ENCODE data around the gene MNS1. TPM values are rescaled to one million over a fixed set of nuclear protein-coding genes. Genes with fewer than 3 reads are reported as not detected.

Gene MNS1
- total and polyA plus RNA-seq, 10 of the 15 experiments (the other 5 are each of a cell fraction or from before 2014, with no cell fraction given), result 0.45 to 2.6 (median 0.97) TPM

GRCh38 chr15:56460071-56460470, 4.9 kb downstream of the MNS1 start (continued):
- TF ChIP-seq WRNIP1 (IDR thresholded peaks at IDR 0.05; ENCODE audit: borderline replicate concordance, low read depth, low read length) (no peak), KLF5 (IDR thresholded peaks at IDR 0.05; ENCODE audit: partially characterized antibody) (no peak)
- TF ChIP-seq, protein P1, sequence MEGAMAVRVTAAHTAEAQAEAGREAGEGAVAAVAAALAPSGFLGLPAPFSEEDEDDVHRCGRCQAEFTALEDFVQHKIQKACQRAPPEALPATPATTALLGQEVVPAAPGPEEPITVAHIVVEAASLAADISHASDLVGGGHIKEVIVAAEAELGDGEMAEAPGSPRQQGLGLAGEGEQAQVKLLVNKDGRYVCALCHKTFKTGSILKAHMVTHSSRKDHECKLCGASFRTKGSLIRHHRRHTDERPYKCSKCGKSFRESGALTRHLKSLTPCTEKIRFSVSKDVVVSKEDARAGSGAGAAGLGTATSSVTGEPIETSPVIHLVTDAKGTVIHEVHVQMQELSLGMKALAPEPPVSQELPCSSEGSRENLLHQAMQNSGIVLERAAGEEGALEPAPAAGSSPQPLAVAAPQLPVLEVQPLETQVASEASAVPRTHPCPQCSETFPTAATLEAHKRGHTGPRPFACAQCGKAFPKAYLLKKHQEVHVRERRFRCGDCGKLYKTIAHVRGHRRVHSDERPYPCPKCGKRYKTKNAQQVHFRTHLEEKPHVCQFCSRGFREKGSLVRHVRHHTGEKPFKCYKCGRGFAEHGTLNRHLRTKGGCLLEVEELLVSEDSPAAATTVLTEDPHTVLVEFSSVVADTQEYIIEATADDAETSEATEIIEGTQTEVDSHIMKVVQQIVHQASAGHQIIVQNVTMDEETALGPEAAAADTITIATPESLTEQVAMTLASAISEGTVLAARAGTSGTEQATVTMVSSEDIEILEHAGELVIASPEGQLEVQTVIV (IDR thresholded peaks at IDR 0.05; ENCODE audit: borderline replicate concordance, partially characterized antibody), result no peak

DNA sequence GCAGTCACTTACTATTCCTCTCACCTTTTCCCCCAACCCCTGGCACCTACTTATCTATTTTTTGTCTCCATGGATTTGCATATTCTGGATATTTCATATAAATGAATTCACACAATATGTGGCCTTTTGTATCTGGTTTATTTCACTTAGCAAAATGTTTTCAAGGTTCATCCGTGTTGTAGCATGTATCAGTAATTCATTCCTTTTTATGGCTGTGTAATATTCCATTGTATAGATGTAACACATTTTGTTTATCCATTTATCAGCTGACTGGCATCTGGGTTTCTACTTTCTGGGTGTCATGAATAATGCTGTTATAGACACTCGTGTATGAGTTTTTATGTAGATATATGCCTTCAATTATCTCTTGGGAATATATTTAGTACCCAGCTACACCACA, 5.8 kb downstream of the MNS1 start:
- intact Hi-C loops (cut with micrococcal nuclease; ENCODE audit: unreplicated experiment), result no loop called here
- BruUV-seq (replicated peaks), result no TSS peak
- TF ChIP-seq RFX5 (IDR thresholded peaks at IDR 0.05; ENCODE audit: low read depth, low read length) (no peak), CUX1 (IDR thresholded peaks at IDR 0.05; ENCODE audit: insufficient replicate concordance, low read depth, low read length) (no peak), KLF5 (IDR thresholded peaks at IDR 0.05; ENCODE audit: partially characterized antibody) (no peak)
- Histone ChIP-seq H3K36me3 (ENCODE audit: control insufficient read depth in 2 of 2, insufficient read depth in 2 of 2, low read length in 1 of 2) (no peaks in the 10 kb centered on the region), H3K27ac (ENCODE audit: control insufficient read depth, insufficient read depth) (no peak overlapping the region), H4K20me1 (ENCODE audit: control insufficient read depth, insufficient read depth) (no peaks in the 10 kb centered on the region), H3K4me2 (ENCODE audit: control insufficient read depth, insufficient read depth) (no peak overlapping the region), H3K79me2 (ENCODE audit: control insufficient read depth, insufficient read depth, low read length) (no peaks in the 10 kb centered on the region), H3K27me3 (replicated peaks in 1 of 2; ENCODE audit: control insufficient read depth in 2 of 2, insufficient read depth in 2 of 2, low read length in 1 of 2) (no peaks in the 10 kb centered on the region), H3K4me1 (ENCODE audit: control insufficient read depth, insufficient read depth, low read length) (no peaks in the 10 kb centered on the region), H3K4me3 (no peak overlapping the region), H2AFZ (ENCODE audit: control insufficient read depth, low read depth, low read length) (no peak overlapping the region), H3K9ac (ENCODE audit: control insufficient read depth, insufficient read depth, low read length) (no peak overlapping the region), H3K9me3 (replicated peaks; ENCODE audit: control insufficient read depth, insufficient read depth, low read length) (no peaks in the 10 kb centered on the region)
- FAIRE-seq, result no peak
- CTCF ChIA-PET, result interaction anchor here (1.0 kb wide), 1 partner anchor 226 kb away, joined by 3 read pairs; no protein-coding TSS in a partner anchor
- in situ Hi-C loops (cut with MboI), result no loop called here
- no peak for DNase-seq (ENCODE audit: low read depth, low spot score)
- 90% methylated on average over 2 of the region's 2 CpGs for WGBS (ENCODE audit: insufficient coverage, insufficient replicate concordance, low lambda C conversion rate, missing lambda C conversion rate)
- SMC1A ChIA-PET (ENCODE audit: uncharacterized antibody, unreplicated experiment), result no interaction called here
- POLR2A ChIA-PET, result no interaction called here
- ATAC-seq, result no peak
- RAD21 ChIA-PET (ENCODE audit: unreplicated experiment), result no interaction called here
